Fibroblast of lung (primary cell): ENCODE data around the gene MKLN1. TPM values are rescaled to one million over a fixed set of nuclear protein-coding genes. Genes with fewer than 3 reads are reported as not detected.
A peak's percentile ranks its signal among the peaks of the same experiment; 100 is the strongest.

ENCODE experiments used
- DNase-seq, 2 donors: peaks; one replicate each; pipeline versions ENCODE4 v3.0.0 to v3.0.0-alpha.2; 2010; ENCODE audit warnings: low read depth in 2 of 2
- H2AFZ ChIP-seq: 2 replicates; pipeline ENCODE4 v1.5.1; 2012; ENCODE audit warnings: low read length, control low read depth, inconsistent platforms
- H3K27ac ChIP-seq: 2 replicates; pipeline ENCODE4 v1.5.1; 2011; ENCODE audit warnings: low read length, control low read depth; ENCODE audit not compliant: insufficient read depth
- H3K27me3 ChIP-seq: 2 replicates; pipeline ENCODE4 v1.5.1; 2011; ENCODE audit warnings: mild to moderate bottlenecking, low read length; ENCODE audit not compliant: control insufficient read depth, insufficient read depth
- H3K36me3 ChIP-seq: 2 replicates; pipeline ENCODE4 v1.5.1; 2011; ENCODE audit warnings: low read length; ENCODE audit not compliant: control insufficient read depth, insufficient read depth
- H3K4me1 ChIP-seq: 2 replicates; pipeline ENCODE4 v1.5.1; 2011; ENCODE audit warnings: low read length; ENCODE audit not compliant: control insufficient read depth, insufficient read depth; ENCODE audit errors: extremely low read depth
- H3K4me2 ChIP-seq: 2 replicates; pipeline ENCODE4 v1.5.1; 2011; ENCODE audit warnings: low read length, control low read depth; ENCODE audit not compliant: insufficient read depth; ENCODE audit errors: extremely low read depth
- H3K4me3 ChIP-seq, 4 experiments: fragments of 200-600 bp in 1 of 4; sonication (generic) in 1 of 4; replicated peaks in 1 of 4; 2 replicates each; pipeline ENCODE4 v1.5.1; 2011 to 2016; ENCODE audit warnings: low read length in 4 of 4, low read depth in 3 of 4, mild to moderate bottlenecking in 3 of 4, control low read depth in 2 of 4, inconsistent platforms in 1 of 4, mixed read lengths in 1 of 4; ENCODE audit not compliant: insufficient read depth in 1 of 4; ENCODE audit errors: control extremely low read depth in 1 of 4
- H3K79me2 ChIP-seq: 2 replicates; pipeline ENCODE4 v1.5.1; 2012; ENCODE audit warnings: mild to moderate bottlenecking, low read length, inconsistent platforms; ENCODE audit not compliant: control insufficient read depth, insufficient read depth
- H3K9ac ChIP-seq: 2 replicates; pipeline ENCODE4 v1.5.1; 2011; ENCODE audit warnings: mild to moderate bottlenecking, low read length, control low read depth; ENCODE audit not compliant: insufficient read depth
- H3K9me3 ChIP-seq: 2 replicates; pipeline ENCODE4 v1.5.1; 2012; ENCODE audit warnings: low read depth, low read length; ENCODE audit not compliant: control insufficient read depth, insufficient read depth
- H4K20me1 ChIP-seq: 2 replicates; pipeline ENCODE4 v1.5.1; 2011; ENCODE audit warnings: low read length; ENCODE audit not compliant: control insufficient read depth, insufficient read depth; ENCODE audit errors: extremely low read depth
- CTCF ChIP-seq, 2 donors: IDR thresholded peaks in 1 of 2; conservative IDR thresholded peaks in 1 of 2; 1 replicate in 1 of 2; 2 replicates in 1 of 2; pipeline ENCODE4 v1.5.1; 2011 to 2012; ENCODE audit warnings: low read length in 2 of 2, control low read depth in 1 of 2, inconsistent platforms in 1 of 2, low read depth in 1 of 2, mild to moderate bottlenecking in 1 of 2
- EZH2 ChIP-seq: IDR thresholded peaks from 2 replicates; pipeline ENCODE4 v1.5.1; 2012; ENCODE audit warnings: low read length, control low read depth, mild to moderate bottlenecking; ENCODE audit errors: missing control alignments
- polyA plus RNA-seq, 2 donors: library from polyadenylated mRNA; depleted of rRNA in 1 of 2; stranded (reverse) in 1 of 2; unstranded in 1 of 2; fragments of >200 nt; gene quantifications; 2 replicates each; pipeline ENCODE4 v1.2.1, GENCODE V29; 2011 to 2012; ENCODE audit warnings: missing spikeins in 1 of 2
- total RNA-seq: library from RNA; depleted of rRNA; stranded (reverse); fragments of >200 nt; gene quantifications from 2 replicates; pipeline ENCODE4 v1.2.1, GENCODE V29; 2014

MKLN1 gene
- total and polyA plus RNA-seq, 2 donors (not counting 1 experiment from before 2014, with no cell fraction given) = 33.9 to 46.4 TPM

- TF ChIP-seq EZH2 (no peak), CTCF (conservative IDR thresholded peaks at IDR 0.05 in 1 of 2, IDR thresholded peaks at IDR 0.05 in 1 of 2; ENCODE audit: low read depth in 1 of 2, low read length in 2 of 2) (no peak)
- H3K9ac ChIP-seq = no peak overlapping the region
- no peaks in the 10 kb centered on the region for H3K9me3 ChIP-seq
- H4K20me1 ChIP-seq = no peaks in the 10 kb centered on the region
- H3K27me3 ChIP-seq = no peaks in the 10 kb centered on the region
- peak in 1 of 2 donors; percentile 69 for DNase-seq
- no peaks in the 10 kb centered on the region for H3K79me2 ChIP-seq
- H3K4me1 ChIP-seq = no peaks in the 10 kb centered on the region
- H3K36me3 ChIP-seq = no peaks in the 10 kb centered on the region
- H3K4me3 ChIP-seq = no peak overlapping the region
- H3K27ac ChIP-seq = no peak overlapping the region
- H3K4me2 ChIP-seq = no peak overlapping the region
- H2AFZ ChIP-seq = no peak overlapping the region
Measured at GRCh38 chr7:131538071-131538812, 210.6 kb downstream of the MKLN1 start.

GRCh38 chr7:131538813-131539179 is 211.1 kb downstream of the MKLN1 start:
- Histone ChIP-seq H3K79me2 (no peaks in the 10 kb centered on the region), H3K36me3 (no peaks in the 10 kb centered on the region), H3K27ac (no peak overlapping the region)

More at GRCh38 chr7:131538813-131539179, 211.1 kb downstream of the MKLN1 start:
- Histone ChIP-seq H3K9me3 (no peaks in the 10 kb centered on the region), H3K4me2 (no peak overlapping the region), H4K20me1 (no peaks in the 10 kb centered on the region), H3K27me3 (no peaks in the 10 kb centered on the region), H3K9ac (no peak overlapping the region), H3K4me3 (no peak overlapping the region), H2AFZ (no peak overlapping the region), H3K4me1 (no peaks in the 10 kb centered on the region)
- DNase-seq = no peak
- TF ChIP-seq EZH2 = no peak
- TF ChIP-seq CTCF (conservative IDR thresholded peaks at IDR 0.05 in 1 of 2, IDR thresholded peaks at IDR 0.05 in 1 of 2; ENCODE audit: low read depth in 1 of 2, low read length in 2 of 2) = no peak
